ENCODE measurements around the gene CBLB. TPM values are rescaled to one million over a fixed set of nuclear protein-coding genes. Genes with fewer than 3 reads are reported as not detected.

Gene CBLB
- total and polyA plus RNA-seq, 4 donors: 3.1 to 22.8 (median 9.8) TPM

DNA sequence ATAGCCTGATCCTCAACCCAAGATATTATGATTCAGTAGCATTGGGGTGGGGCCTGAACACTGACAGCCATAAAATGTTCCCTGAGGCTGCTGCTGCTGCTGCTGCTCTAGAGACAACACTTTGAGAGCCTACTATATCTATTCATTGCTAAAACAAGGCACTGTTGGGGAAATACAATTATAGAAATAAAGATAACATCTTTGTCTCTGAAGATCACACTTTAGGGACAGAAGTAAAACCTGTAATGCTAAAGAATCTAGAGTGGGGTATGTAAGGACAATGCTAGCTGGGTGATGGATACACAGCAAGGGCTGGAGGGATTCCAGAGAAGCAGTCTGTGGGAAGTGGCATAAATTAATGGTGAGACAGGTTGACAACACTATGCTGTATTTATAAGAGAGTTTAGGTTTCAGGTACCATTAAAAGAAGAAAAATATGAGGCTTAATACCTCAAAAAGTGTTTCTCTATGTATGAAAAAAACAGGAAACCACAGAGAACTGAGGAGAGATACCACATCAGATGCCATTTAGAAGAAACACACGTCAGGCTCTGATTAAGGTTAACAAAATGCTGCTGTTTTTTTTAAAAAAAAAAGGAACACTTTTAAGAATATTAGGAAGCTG, 115.9 kb downstream of the CBLB start (continued):
- TF ChIP-seq, protein P1, sequence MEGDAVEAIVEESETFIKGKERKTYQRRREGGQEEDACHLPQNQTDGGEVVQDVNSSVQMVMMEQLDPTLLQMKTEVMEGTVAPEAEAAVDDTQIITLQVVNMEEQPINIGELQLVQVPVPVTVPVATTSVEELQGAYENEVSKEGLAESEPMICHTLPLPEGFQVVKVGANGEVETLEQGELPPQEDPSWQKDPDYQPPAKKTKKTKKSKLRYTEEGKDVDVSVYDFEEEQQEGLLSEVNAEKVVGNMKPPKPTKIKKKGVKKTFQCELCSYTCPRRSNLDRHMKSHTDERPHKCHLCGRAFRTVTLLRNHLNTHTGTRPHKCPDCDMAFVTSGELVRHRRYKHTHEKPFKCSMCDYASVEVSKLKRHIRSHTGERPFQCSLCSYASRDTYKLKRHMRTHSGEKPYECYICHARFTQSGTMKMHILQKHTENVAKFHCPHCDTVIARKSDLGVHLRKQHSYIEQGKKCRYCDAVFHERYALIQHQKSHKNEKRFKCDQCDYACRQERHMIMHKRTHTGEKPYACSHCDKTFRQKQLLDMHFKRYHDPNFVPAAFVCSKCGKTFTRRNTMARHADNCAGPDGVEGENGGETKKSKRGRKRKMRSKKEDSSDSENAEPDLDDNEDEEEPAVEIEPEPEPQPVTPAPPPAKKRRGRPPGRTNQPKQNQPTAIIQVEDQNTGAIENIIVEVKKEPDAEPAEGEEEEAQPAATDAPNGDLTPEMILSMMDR (IDR thresholded peaks at IDR 0.05; ENCODE audit: low read depth, low read length, missing input control): no peak
- TF ChIP-seq NR2F2 (IDR thresholded peaks at IDR 0.05) (no peak), FOXA1 (IDR thresholded peaks at IDR 0.05) (no peak)

DNA sequence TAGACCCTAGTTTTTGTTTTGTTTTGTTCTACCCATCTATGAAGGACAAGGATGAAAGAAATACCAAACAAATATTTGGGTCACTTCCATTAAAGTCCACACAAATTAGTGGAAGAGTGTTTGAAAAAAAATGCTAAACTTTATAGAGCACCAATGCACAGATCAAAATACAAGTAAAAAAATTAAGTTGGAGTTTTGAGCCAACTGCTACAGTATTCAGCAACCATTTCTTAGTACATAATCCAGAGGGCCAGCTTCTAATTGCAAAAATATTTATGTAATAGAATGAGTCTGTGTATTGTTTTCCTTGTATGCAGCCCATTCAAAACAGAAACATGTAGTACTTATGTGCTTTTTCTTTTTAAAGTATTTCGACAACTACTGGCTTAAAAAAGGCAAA, 121.1 kb downstream of the CBLB start:
- no peak for DNase-seq (ENCODE audit: low spot score)
- H3K9me3 ChIP-seq (ENCODE audit: control insufficient read depth in 4 of 4, low read length in 3 of 4): no peaks in the 10 kb centered on the region
- H3K27me3 ChIP-seq (ENCODE audit: control insufficient read depth in 4 of 4, insufficient read depth in 4 of 4, low read length in 3 of 4): no peaks in the 10 kb centered on the region
- H3K4me3 ChIP-seq (ENCODE audit: low read depth in 1 of 3, low read length in 3 of 3): no peak overlapping the region
- no peak overlapping the region for H3K27ac ChIP-seq (ENCODE audit: low read depth in 1 of 2, low read length in 2 of 2)
- no peaks in the 10 kb centered on the region for H3K4me1 ChIP-seq (ENCODE audit: control insufficient read depth in 4 of 4, insufficient read depth in 4 of 4, low read length in 3 of 4)
- H3K36me3 ChIP-seq (ENCODE audit: control insufficient read depth in 4 of 4, insufficient read depth in 3 of 4, low read depth in 1 of 4, low read length in 3 of 4): peaks cover 2 to 6% (median 3%) of the 10 kb centered on the region in 4 donors
- 90% methylated on average over 1 of the region's 1 CpG for WGBS
- TF ChIP-seq NR2F2 (IDR thresholded peaks at IDR 0.05) (no peak), HNF4G (IDR thresholded peaks at IDR 0.05) (no peak), SP1 (IDR thresholded peaks at IDR 0.05) (no peak), FOXA1 (IDR thresholded peaks at IDR 0.05) (no peak)
- no peak overlapping the region for H3K9ac ChIP-seq (ENCODE audit: low read depth in 1 of 2, low read length in 2 of 2)

DNA sequence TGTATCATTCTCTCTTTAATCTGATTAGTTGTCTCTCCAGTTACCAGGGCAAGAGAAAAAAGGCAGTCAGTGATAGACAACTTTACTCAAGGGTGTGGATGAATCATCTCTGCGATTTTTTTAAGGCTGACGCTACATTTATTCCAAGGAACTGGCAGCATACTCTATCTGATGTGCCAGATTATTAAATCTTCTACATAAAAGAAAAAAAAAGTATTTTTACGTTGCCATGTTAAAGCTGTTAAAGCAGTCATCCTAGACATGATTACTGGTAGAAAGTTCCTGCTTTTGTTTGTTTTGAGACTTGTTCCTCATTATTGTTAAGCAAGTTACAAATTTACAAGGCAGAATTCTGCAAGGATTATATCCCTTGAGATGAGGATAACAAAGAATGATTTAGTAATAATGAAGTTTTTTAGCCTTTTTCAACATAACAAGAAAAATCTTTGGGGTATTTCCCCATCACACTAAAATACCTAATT, 121.7 kb downstream of the CBLB start:
- TF ChIP-seq GABPA (IDR thresholded peaks at IDR 0.05 in 1 of 2, conservative IDR thresholded peaks at IDR 0.05 in 1 of 2) (no peak), FOXA2 (IDR thresholded peaks at IDR 0.05) (no peak), TAF1 (conservative IDR thresholded peaks at IDR 0.05) (no peak), HNF4A (conservative IDR thresholded peaks at IDR 0.05) (no peak), NR2F2 (IDR thresholded peaks at IDR 0.05) (no peak), REST (IDR thresholded peaks at IDR 0.05) (no peak), FOXA1 (IDR thresholded peaks at IDR 0.05) (no peak), YY1 (IDR thresholded peaks at IDR 0.05) (no peak), SP1 (IDR thresholded peaks at IDR 0.05) (no peak), EGR1 (IDR thresholded peaks at IDR 0.05; ENCODE audit: low read depth in 2 of 2) (no peak)
- TF ChIP-seq, protein P2, sequence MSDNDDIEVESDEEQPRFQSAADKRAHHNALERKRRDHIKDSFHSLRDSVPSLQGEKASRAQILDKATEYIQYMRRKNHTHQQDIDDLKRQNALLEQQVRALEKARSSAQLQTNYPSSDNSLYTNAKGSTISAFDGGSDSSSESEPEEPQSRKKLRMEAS (IDR thresholded peaks at IDR 0.05): no peak
- TF ChIP-seq, protein P3, sequence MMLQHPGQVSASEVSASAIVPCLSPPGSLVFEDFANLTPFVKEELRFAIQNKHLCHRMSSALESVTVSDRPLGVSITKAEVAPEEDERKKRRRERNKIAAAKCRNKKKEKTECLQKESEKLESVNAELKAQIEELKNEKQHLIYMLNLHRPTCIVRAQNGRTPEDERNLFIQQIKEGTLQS (IDR thresholded peaks at IDR 0.05): no peak
- no peaks in the 10 kb centered on the region for H3K4me1 ChIP-seq (ENCODE audit: control insufficient read depth in 4 of 4, insufficient read depth in 4 of 4, low read length in 3 of 4)
- 66% methylated on average over 3 of the region's 3 CpGs for WGBS

More for the DNA sequence above, 121.7 kb downstream of the CBLB start:
- DNase-seq (ENCODE audit: low spot score): no peak
- Histone ChIP-seq H3K9me3 (ENCODE audit: control insufficient read depth in 4 of 4, low read length in 3 of 4) (no peaks in the 10 kb centered on the region), H3K4me3 (ENCODE audit: low read depth in 1 of 3, low read length in 3 of 3) (no peak overlapping the region), H3K27me3 (ENCODE audit: control insufficient read depth in 4 of 4, insufficient read depth in 4 of 4, low read length in 3 of 4) (no peaks in the 10 kb centered on the region), H3K9ac (ENCODE audit: low read depth in 1 of 2, low read length in 2 of 2) (no peak overlapping the region), H3K36me3 (ENCODE audit: control insufficient read depth in 4 of 4, insufficient read depth in 3 of 4, low read depth in 1 of 4, low read length in 3 of 4) (peaks cover 2 to 6% (median 3%) of the 10 kb centered on the region in 4 donors), H3K27ac (ENCODE audit: low read depth in 1 of 2, low read length in 2 of 2) (no peak overlapping the region)
